ENCODE results near the gene RALB. TPM values are rescaled to one million over a fixed set of nuclear protein-coding genes. Genes with fewer than 3 reads are reported as not detected.

Gene RALB
- polyA plus RNA-seq, 1 of the 3 experiments (the other 2 are of a cell fraction), result 37.2 TPM

DNA sequence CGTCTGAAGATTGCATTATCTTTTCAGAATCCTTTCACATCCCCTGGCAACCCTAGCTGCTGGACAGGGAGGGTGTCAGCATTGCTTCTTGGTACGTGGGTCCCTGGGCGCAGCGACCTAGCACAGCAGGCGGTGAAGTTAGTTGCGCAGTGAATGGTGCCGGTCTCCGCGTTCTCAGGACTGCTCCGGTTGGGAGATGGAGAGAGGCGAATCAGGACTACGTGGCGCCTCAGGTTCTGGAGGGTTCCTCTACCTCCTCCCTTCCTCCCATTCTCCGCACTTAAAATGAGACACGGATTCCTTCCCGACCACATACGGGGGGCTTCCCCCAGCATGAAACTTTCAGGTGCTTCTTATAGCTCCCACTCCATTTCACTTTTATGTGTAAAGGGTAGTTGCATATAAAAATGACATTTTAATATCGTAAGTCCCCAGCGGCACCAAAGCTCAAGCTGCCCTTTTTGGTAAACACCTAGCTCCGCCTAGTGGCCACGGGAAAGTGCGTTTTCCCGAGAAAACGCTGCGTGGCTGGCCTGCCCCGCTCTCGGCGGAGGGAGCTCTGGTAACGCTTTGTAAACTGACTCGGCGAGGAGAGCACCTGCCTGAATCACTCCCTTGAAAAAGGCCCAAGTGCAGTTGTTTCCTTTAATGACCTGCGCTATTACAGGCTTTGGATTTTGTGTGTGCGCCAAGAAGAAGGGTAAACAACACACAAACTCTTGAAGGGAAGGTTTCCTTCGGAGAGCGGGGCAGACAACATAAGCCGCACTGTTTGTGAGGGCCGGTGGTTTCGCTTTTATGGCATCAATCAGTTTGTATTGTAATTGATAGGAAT lies 60.4 kb downstream of the RALB start:
- H3K27ac ChIP-seq (ENCODE audit: low read depth in 2 of 2, low read length in 1 of 2), result no peak overlapping the region
- H3K9me3 ChIP-seq, result no peaks in the 10 kb centered on the region
- 0 out of 2 replicates have a peak overlapping the region, but pooled peaks have one; percentile 27 for H3K4me2 ChIP-seq
- H4K20me1 ChIP-seq (ENCODE audit: insufficient read depth), result no peaks in the 10 kb centered on the region
- WGBS (ENCODE audit: low lambda C conversion rate), result 29% methylated on average over 26 of the region's 38 CpGs
- POLR2A ChIA-PET, result interaction anchor here (0.7 kb wide), 1 partner anchor 61 kb away, joined by 3 read pairs; the partner anchor contains the start of gene RALB
- H3K4me1 ChIP-seq (ENCODE audit: control insufficient read depth in 1 of 2, insufficient read depth in 2 of 2, low read depth in 1 of 2, low read length in 1 of 2), result peaks cover 0 to 4% of the 10 kb centered on the region in 2 experiments; a peak in 1 of 4 replicates
- no peaks in the 10 kb centered on the region for H3K27me3 ChIP-seq (ENCODE audit: insufficient read depth)
- peaks cover 4% of the 10 kb centered on the region for H3F3A ChIP-seq (replicated peaks; ENCODE audit: insufficient read depth)
- H3K79me2 ChIP-seq (ENCODE audit: insufficient read depth), result no peaks in the 10 kb centered on the region
- no peaks in the 10 kb centered on the region for H3K9me2 ChIP-seq
- H3K36me3 ChIP-seq (replicated peaks in 1 of 2; ENCODE audit: control insufficient read depth in 1 of 2, insufficient read depth in 2 of 2, low read length in 1 of 2), result no peaks in the 10 kb centered on the region
- DNase-seq, result peak; percentile 80
- peak overlapping the region; percentile 21 to 42; a peak in 2 of 4 replicates for H3K4me3 ChIP-seq (ENCODE audit: low read depth in 2 of 2, low read length in 1 of 2)
- CTCF ChIA-PET, result interaction anchor here (0.6 to 3.6 kb wide), 65 partner anchors 8 to 1050 kb away, joined by 3 to 37 read pairs (median 4); partner anchors contain the start of genes RALB and TMEM185B
- no peak overlapping the region for H2AFZ ChIP-seq (ENCODE audit: low read depth)
- no peak overlapping the region for H3K9ac ChIP-seq
- TF ChIP-seq, protein P1, sequence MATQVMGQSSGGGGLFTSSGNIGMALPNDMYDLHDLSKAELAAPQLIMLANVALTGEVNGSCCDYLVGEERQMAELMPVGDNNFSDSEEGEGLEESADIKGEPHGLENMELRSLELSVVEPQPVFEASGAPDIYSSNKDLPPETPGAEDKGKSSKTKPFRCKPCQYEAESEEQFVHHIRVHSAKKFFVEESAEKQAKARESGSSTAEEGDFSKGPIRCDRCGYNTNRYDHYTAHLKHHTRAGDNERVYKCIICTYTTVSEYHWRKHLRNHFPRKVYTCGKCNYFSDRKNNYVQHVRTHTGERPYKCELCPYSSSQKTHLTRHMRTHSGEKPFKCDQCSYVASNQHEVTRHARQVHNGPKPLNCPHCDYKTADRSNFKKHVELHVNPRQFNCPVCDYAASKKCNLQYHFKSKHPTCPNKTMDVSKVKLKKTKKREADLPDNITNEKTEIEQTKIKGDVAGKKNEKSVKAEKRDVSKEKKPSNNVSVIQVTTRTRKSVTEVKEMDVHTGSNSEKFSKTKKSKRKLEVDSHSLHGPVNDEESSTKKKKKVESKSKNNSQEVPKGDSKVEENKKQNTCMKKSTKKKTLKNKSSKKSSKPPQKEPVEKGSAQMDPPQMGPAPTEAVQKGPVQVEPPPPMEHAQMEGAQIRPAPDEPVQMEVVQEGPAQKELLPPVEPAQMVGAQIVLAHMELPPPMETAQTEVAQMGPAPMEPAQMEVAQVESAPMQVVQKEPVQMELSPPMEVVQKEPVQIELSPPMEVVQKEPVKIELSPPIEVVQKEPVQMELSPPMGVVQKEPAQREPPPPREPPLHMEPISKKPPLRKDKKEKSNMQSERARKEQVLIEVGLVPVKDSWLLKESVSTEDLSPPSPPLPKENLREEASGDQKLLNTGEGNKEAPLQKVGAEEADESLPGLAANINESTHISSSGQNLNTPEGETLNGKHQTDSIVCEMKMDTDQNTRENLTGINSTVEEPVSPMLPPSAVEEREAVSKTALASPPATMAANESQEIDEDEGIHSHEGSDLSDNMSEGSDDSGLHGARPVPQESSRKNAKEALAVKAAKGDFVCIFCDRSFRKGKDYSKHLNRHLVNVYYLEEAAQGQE (IDR thresholded peaks at IDR 0.05; ENCODE audit: low read depth, low read length), result no peak
- peak; percentile 85 for TF ChIP-seq RAD21 (IDR thresholded peaks at IDR 0.05; ENCODE audit: low read length)
- TF ChIP-seq NFIC (IDR thresholded peaks at IDR 0.05; ENCODE audit: borderline replicate concordance), result no peak
- no peak for TF ChIP-seq FOSL2 (IDR thresholded peaks at IDR 0.05; ENCODE audit: borderline replicate concordance, low read depth)
- no peak for TF ChIP-seq YY1 (IDR thresholded peaks at IDR 0.05; ENCODE audit: low read depth)
- TF ChIP-seq NRF1 (IDR thresholded peaks at IDR 0.05; ENCODE audit: low read depth, low read length), result 0 out of 2 replicates have a peak, but pooled peaks have one; percentile 16
- TF ChIP-seq, protein P2, sequence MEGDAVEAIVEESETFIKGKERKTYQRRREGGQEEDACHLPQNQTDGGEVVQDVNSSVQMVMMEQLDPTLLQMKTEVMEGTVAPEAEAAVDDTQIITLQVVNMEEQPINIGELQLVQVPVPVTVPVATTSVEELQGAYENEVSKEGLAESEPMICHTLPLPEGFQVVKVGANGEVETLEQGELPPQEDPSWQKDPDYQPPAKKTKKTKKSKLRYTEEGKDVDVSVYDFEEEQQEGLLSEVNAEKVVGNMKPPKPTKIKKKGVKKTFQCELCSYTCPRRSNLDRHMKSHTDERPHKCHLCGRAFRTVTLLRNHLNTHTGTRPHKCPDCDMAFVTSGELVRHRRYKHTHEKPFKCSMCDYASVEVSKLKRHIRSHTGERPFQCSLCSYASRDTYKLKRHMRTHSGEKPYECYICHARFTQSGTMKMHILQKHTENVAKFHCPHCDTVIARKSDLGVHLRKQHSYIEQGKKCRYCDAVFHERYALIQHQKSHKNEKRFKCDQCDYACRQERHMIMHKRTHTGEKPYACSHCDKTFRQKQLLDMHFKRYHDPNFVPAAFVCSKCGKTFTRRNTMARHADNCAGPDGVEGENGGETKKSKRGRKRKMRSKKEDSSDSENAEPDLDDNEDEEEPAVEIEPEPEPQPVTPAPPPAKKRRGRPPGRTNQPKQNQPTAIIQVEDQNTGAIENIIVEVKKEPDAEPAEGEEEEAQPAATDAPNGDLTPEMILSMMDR (IDR thresholded peaks at IDR 0.05), result peak; percentile 90
- TF ChIP-seq, protein P3, sequence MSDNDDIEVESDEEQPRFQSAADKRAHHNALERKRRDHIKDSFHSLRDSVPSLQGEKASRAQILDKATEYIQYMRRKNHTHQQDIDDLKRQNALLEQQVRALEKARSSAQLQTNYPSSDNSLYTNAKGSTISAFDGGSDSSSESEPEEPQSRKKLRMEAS (IDR thresholded peaks at IDR 0.05; ENCODE audit: low read depth), result peak; percentile 47; the same call in 1 of the 2 replicates
- no peak for TF ChIP-seq RFX5 (IDR thresholded peaks at IDR 0.05; ENCODE audit: low read length)
- TF ChIP-seq, protein P4, sequence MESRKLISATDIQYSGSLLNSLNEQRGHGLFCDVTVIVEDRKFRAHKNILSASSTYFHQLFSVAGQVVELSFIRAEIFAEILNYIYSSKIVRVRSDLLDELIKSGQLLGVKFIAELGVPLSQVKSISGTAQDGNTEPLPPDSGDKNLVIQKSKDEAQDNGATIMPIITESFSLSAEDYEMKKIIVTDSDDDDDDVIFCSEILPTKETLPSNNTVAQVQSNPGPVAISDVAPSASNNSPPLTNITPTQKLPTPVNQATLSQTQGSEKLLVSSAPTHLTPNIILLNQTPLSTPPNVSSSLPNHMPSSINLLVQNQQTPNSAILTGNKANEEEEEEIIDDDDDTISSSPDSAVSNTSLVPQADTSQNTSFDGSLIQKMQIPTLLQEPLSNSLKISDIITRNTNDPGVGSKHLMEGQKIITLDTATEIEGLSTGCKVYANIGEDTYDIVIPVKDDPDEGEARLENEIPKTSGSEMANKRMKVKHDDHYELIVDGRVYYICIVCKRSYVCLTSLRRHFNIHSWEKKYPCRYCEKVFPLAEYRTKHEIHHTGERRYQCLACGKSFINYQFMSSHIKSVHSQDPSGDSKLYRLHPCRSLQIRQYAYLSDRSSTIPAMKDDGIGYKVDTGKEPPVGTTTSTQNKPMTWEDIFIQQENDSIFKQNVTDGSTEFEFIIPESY (IDR thresholded peaks at IDR 0.05; ENCODE audit: borderline replicate concordance, low read depth), result no peak
- no peak for TF ChIP-seq SIN3A (IDR thresholded peaks at IDR 0.05; ENCODE audit: borderline replicate concordance, low read depth, low read length)
- TF ChIP-seq RCOR1 (IDR thresholded peaks at IDR 0.05; ENCODE audit: low read length), result peak; percentile 53; the same call in 1 of the 2 replicates
- TF ChIP-seq TEAD4 (IDR thresholded peaks at IDR 0.05; ENCODE audit: borderline replicate concordance, insufficient read depth), result no peak
- TF ChIP-seq, protein P5, sequence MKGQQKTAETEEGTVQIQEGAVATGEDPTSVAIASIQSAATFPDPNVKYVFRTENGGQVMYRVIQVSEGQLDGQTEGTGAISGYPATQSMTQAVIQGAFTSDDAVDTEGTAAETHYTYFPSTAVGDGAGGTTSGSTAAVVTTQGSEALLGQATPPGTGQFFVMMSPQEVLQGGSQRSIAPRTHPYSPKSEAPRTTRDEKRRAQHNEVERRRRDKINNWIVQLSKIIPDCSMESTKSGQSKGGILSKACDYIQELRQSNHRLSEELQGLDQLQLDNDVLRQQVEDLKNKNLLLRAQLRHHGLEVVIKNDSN (IDR thresholded peaks at IDR 0.05; ENCODE audit: borderline replicate concordance, low read depth), result no peak
- no peak for TF ChIP-seq FOXJ3 (CRISPR knock-in tag; IDR thresholded peaks at IDR 0.05)
- peak; percentile 89 for TF ChIP-seq SMC3 (IDR thresholded peaks at IDR 0.05; ENCODE audit: low read depth, low read length)
- TF ChIP-seq TAF1 (IDR thresholded peaks at IDR 0.05; ENCODE audit: borderline replicate concordance, low read depth, low read length), result no peak
- TF ChIP-seq ELF1 (IDR thresholded peaks at IDR 0.05), result no peak
- TF ChIP-seq GATA2 (CRISPR knock-in tag; IDR thresholded peaks at IDR 0.05), result no peak
- no peak for TF ChIP-seq FOXM1 (IDR thresholded peaks at IDR 0.05; ENCODE audit: low read depth)
- TF ChIP-seq, protein P6, sequence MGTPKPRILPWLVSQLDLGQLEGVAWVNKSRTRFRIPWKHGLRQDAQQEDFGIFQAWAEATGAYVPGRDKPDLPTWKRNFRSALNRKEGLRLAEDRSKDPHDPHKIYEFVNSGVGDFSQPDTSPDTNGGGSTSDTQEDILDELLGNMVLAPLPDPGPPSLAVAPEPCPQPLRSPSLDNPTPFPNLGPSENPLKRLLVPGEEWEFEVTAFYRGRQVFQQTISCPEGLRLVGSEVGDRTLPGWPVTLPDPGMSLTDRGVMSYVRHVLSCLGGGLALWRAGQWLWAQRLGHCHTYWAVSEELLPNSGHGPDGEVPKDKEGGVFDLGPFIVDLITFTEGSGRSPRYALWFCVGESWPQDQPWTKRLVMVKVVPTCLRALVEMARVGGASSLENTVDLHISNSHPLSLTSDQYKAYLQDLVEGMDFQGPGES (IDR thresholded peaks at IDR 0.05; ENCODE audit: low read depth, low read length), result no peak
- peak; percentile 23 for TF ChIP-seq CHD2 (IDR thresholded peaks at IDR 0.05; ENCODE audit: low read length, partially characterized antibody)

All from SK-N-SH (cell line).